Astrocyte of the cerebellum (primary cell): ENCODE measurements around the gene FREM2.

ENCODE experiments used
- DNase-seq: peaks from one replicate; pipeline ENCODE4 v3.0.0-alpha.2; 2011; ENCODE audit warnings: low read depth
- H3K4me3 ChIP-seq: 2 replicates; pipeline ENCODE4 v1.5.1; 2011; ENCODE audit warnings: mild to moderate bottlenecking, low read depth, low read length, moderate library complexity
- CTCF ChIP-seq: IDR thresholded peaks from 2 replicates; pipeline ENCODE4 v1.5.1; 2012; ENCODE audit warnings: low read length, low read depth, moderate library complexity, mild to moderate bottlenecking; ENCODE audit errors: missing control alignments
- in situ Hi-C: cut with HindIII; loops from 2 replicates; pipeline ENCODE4 v1.10.0; 2017; ENCODE audit warnings: low sequenced_read_pairs

The FREM2 gene

GRCh38 chr13:38819596-38819995 lies 132.7 kb downstream of the FREM2 start:
- no peak for TF ChIP-seq CTCF
- DNase-seq = no peak
- in situ Hi-C loops = no loop called here
- no peak overlapping the region for H3K4me3 ChIP-seq

- in situ Hi-C loops = no loop called here
- no peak for TF ChIP-seq CTCF
These were observed 135.1 kb downstream of the FREM2 start for GRCh38 chr13:38821770-38822551.

GRCh38 chr13:38824342-38824741 lies 137.5 kb downstream of the FREM2 start:
- H3K4me3 ChIP-seq = no peak overlapping the region
- TF ChIP-seq CTCF = no peak
- in situ Hi-C loops = no loop called here
- DNase-seq = no peak

More at GRCh38 chr13:38821770-38822551, 135.1 kb downstream of the FREM2 start:
- no peak overlapping the region for H3K4me3 ChIP-seq
- no peak for DNase-seq

- no peak for DNase-seq
- no peak for TF ChIP-seq CTCF
- in situ Hi-C loops = no loop called here
These were observed 139.4 kb downstream of the FREM2 start for GRCh38 chr13:38826182-38826813.

GRCh38 chr13:38830442-38831045 lies 143.7 kb downstream of the FREM2 start:
- no peak for TF ChIP-seq CTCF
- no peak overlapping the region for H3K4me3 ChIP-seq
- DNase-seq = no peak
- in situ Hi-C loops = no loop called here

More at GRCh38 chr13:38826182-38826813, 139.4 kb downstream of the FREM2 start:
- H3K4me3 ChIP-seq = no peak overlapping the region

GRCh38 chr13:38844581-38844980 lies 157.7 kb downstream of the FREM2 start:
- no peak for DNase-seq
- TF ChIP-seq CTCF = no peak
- no peak overlapping the region for H3K4me3 ChIP-seq
- in situ Hi-C loops = no loop called here
